ENCODE measurements around the gene ZNF586. TPM values are rescaled to one million over a fixed set of nuclear protein-coding genes. Genes with fewer than 3 reads are reported as not detected.

The ZNF586 gene
- 5.4 to 7.4 TPM (median 6.2 TPM) in 5 replicates for total RNA-seq (2022; extraction: Qiagen RNA extraction; ENCODE audit: low read depth)

DNA sequence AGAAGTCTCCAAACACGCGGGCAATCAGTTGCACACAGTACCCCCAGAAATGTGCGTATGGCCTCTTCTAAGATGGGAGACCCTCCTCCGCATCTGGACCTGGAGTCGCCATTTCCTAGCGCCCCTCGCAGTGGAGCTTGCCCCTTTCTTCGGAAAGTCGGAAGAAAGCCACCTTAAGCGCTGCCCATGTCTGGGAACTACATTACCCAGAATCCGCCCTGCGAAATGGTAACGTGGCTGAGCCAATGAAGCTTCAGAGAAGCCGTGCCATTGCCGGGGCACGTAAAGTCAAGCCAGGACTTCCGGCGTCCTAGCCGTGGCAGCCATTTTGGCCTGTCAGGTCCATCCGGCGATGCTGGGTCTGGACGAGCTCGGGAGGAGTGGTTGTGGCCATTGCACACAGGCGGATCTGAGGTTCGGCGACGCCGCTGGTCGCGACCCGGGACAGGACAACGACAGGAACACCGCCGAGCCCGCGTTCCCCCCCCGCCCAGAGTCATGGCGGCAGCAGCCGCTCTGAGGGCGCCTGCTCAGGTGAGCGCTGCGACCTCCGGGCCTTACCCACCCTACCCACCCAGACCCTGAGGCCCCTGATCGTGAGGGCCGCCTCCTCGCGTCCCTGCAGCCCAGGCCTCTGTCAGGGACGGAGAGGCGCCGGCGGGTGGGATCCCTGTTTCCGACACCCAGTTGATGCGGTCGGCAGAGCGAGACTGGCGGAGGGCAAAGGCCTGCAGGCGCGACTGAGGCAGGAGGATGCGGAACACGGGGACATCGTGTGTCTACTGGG lies at the start of gene ZNF586:
Gene ZNF586, plus strand, starts transcription at position 332 of the 787 bp plus-strand sequence. Its CDS starts 167 bp downstream, at position 499.

GRCh38 chr19:57746580-57747471 lies 22.6 kb upstream of the ZNF586 start, which contains the start of gene ZNF776:
TSS of gene ZNF776 (plus strand) at chr19:57746815. CDS start at chr19:57747059, 244 bp downstream.

GRCh38 chr19:57814505-57815246 lies 45.2 kb downstream of the ZNF586 start, which contains the start of gene ZNF552:
TSS of gene ZNF552 (minus strand) at chr19:57814913. CDS start at chr19:57814743, 170 bp downstream.

DNA sequence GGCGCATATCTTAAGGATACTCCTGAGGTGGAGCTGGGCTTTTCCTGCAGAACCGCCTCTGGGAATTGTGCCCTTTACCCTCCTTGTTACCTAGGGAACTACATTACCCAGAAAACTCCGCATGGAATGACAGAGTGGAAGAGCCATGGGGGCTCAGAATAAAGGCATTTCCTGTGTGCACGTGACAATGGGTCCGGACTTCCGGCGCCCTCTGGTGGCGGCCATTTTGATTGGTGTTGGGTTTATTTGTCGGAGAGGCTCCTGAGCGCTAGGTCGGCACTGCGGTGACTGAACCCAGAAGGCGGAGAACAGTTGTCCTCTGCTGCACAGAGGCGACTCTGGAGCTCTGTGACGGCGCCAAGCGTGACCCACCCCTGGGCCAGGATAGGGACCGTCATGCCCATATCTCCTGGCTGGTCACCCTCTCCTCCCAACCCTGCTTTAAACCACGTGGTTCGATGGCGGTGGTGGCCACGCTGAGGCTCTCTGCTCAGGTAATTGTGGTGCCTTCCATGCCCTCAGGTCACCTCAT lies 60.7 kb downstream of the ZNF586 start, which contains the start of gene ZNF587B:
Gene ZNF587B, plus strand, starts transcription at position 229 of the 532 bp plus-strand sequence. Its CDS starts 230 bp downstream, at position 459.

Other genes starting within 250 kb of the ZNF586 start
- gene ZNF549, start 242.3 kb upstream of the ZNF586 start, total RNA-seq (2022; extraction: Qiagen RNA extraction; ENCODE audit: low read depth): 1.3 to 2.0 TPM (median 1.8 TPM) in 5 replicates
- gene ZNF550, start 209.8 kb upstream of the ZNF586 start, total RNA-seq (2022; extraction: Qiagen RNA extraction; ENCODE audit: low read depth): 2.2 to 4.5 TPM (median 3.8 TPM) in 5 replicates
- 3.7 to 6.0 TPM (median 4.2 TPM) in 5 replicates for gene ZNF416, start 190.8 kb upstream of the ZNF586 start, total RNA-seq (2022; extraction: Qiagen RNA extraction; ENCODE audit: low read depth)
- gene ZIK1, start 185.5 kb upstream of the ZNF586 start, total RNA-seq (2022; extraction: Qiagen RNA extraction; ENCODE audit: low read depth): not detected in 5 replicates
- gene ZNF530, start 169.8 kb upstream of the ZNF586 start, total RNA-seq (2022; extraction: Qiagen RNA extraction; ENCODE audit: low read depth): 4.5 to 6.3 TPM (median 5.1 TPM) in 5 replicates
- gene ZNF134, start 155.4 kb upstream of the ZNF586 start, total RNA-seq (2022; extraction: Qiagen RNA extraction; ENCODE audit: low read depth): 8.5 to 9.6 TPM (median 9.3 TPM) in 5 replicates
- 5.6 to 7.1 TPM (median 6.0 TPM) in 5 replicates for gene ZNF211, start 136.5 kb upstream of the ZNF586 start, total RNA-seq (2022; extraction: Qiagen RNA extraction; ENCODE audit: low read depth)
- not detected in 5 replicates for gene ZSCAN4, start 100.7 kb upstream of the ZNF586 start, total RNA-seq (2022; extraction: Qiagen RNA extraction; ENCODE audit: low read depth)
- 4.7 to 5.7 TPM (median 5.1 TPM) in 5 replicates for gene ZNF551, start 87.7 kb upstream of the ZNF586 start, total RNA-seq (2022; extraction: Qiagen RNA extraction; ENCODE audit: low read depth)
- gene ZNF154, start 60.5 kb upstream of the ZNF586 start, total RNA-seq (2022; extraction: Qiagen RNA extraction; ENCODE audit: low read depth): not detected in 5 replicates
- 0.70 to 1.1 TPM (median 0.72 TPM) in 5 replicates for gene ZNF671, start 42.1 kb upstream of the ZNF586 start, total RNA-seq (2022; extraction: Qiagen RNA extraction; ENCODE audit: low read depth)
- gene ZNF776, start 22.9 kb upstream of the ZNF586 start, total RNA-seq (2022; extraction: Qiagen RNA extraction; ENCODE audit: low read depth): 4.6 to 11.1 TPM (median 5.6 TPM) in 5 replicates
- gene ZNF552, start 45.2 kb downstream of the ZNF586 start, total RNA-seq (2022; extraction: Qiagen RNA extraction; ENCODE audit: low read depth): 4.4 to 6.7 TPM (median 5.6 TPM) in 5 replicates
- gene ZNF587B, start 60.6 kb downstream of the ZNF586 start, total RNA-seq (2022; extraction: Qiagen RNA extraction; ENCODE audit: low read depth): 7.1 to 9.5 TPM (median 8.5 TPM) in 5 replicates
- gene ZNF587, start 80.2 kb downstream of the ZNF586 start, total RNA-seq (2022; extraction: Qiagen RNA extraction; ENCODE audit: low read depth): 5.1 to 7.5 TPM (median 5.8 TPM) in 5 replicates
- 1.5 to 3.9 TPM (median 2.3 TPM) in 5 replicates for gene ZNF814, start 119.4 kb downstream of the ZNF586 start, total RNA-seq (2022; extraction: Qiagen RNA extraction; ENCODE audit: low read depth)
- gene ZNF417, start 146.9 kb downstream of the ZNF586 start, total RNA-seq (2022; extraction: Qiagen RNA extraction; ENCODE audit: low read depth): 3.4 to 5.1 TPM (median 4.2 TPM) in 5 replicates
- 0.58 to 0.97 TPM (median 0.84 TPM) in 5 replicates for gene ZNF418, start 165.7 kb downstream of the ZNF586 start, total RNA-seq (2022; extraction: Qiagen RNA extraction; ENCODE audit: low read depth)
- gene ZNF256, start 178.0 kb downstream of the ZNF586 start, total RNA-seq (2022; extraction: Qiagen RNA extraction; ENCODE audit: low read depth): 0.70 to 1.5 TPM (median 1.3 TPM) in 5 replicates
- gene C19orf18, start 204.9 kb downstream of the ZNF586 start, total RNA-seq (2022; extraction: Qiagen RNA extraction; ENCODE audit: low read depth): not detected in 5 replicates
- 1.7 to 3.3 TPM (median 2.6 TPM) in 5 replicates for gene ZNF606, start 233.1 kb downstream of the ZNF586 start, total RNA-seq (2022; extraction: Qiagen RNA extraction; ENCODE audit: low read depth)

Data from A549 treated with ZK216348 at 1 μM for 4 hours (cell line).